Endothelial cell of umbilical vein (primary cell): ENCODE measurements around the gene LIN7B.
A peak's percentile ranks its signal among the peaks of the same experiment; 100 is the strongest.
"Not testable (repeated sequence)": the region's sequence is repeated elsewhere in the genome, so short reads cannot be mapped to it uniquely, and the experiment has no call there.

Experiments
- CTCF ChIP-seq, 2 donors: IDR thresholded peaks; 1 replicate in 1 of 2; 2 replicates in 1 of 2; pipeline ENCODE4 v1.5.1; 2011; ENCODE audit warnings: low read length in 2 of 2, mild to moderate bottlenecking in 2 of 2, moderate library complexity in 2 of 2, control low read depth in 1 of 2, inconsistent platforms in 1 of 2, low read depth in 1 of 2; ENCODE audit not compliant: insufficient read depth in 1 of 2; ENCODE audit errors: extremely low read depth in 1 of 2
- EZH2 ChIP-seq: IDR thresholded peaks from 2 replicates; pipeline ENCODE4 v1.6.1; 2012; ENCODE audit warnings: borderline replicate concordance, low read depth, mild to moderate bottlenecking, moderate library complexity, low read length, inconsistent platforms; ENCODE audit not compliant: severe bottlenecking
- JUN ChIP-seq: IDR thresholded peaks from 2 replicates; pipeline ENCODE4 v1.6.1; 2011; ENCODE audit warnings: borderline replicate concordance, low read depth; ENCODE audit not compliant: insufficient read length, insufficient read depth
- MYC ChIP-seq: IDR thresholded peaks from one replicate; pipeline ENCODE4 v1.6.1; 2011; ENCODE audit warnings: mild to moderate bottlenecking, low read depth, low read length
- POLR2A ChIP-seq: IDR thresholded peaks from 2 replicates; pipeline ENCODE4 v1.6.1; 2012; ENCODE audit warnings: low read depth, mild to moderate bottlenecking, control low read depth, low read length
- POLR2AphosphoS5 ChIP-seq: IDR thresholded peaks from 2 replicates; pipeline ENCODE4 v1.6.1; 2012; ENCODE audit warnings: low read depth, mild to moderate bottlenecking, control low read depth, low read length, moderate library complexity; ENCODE audit not compliant: insufficient read depth

DNA sequence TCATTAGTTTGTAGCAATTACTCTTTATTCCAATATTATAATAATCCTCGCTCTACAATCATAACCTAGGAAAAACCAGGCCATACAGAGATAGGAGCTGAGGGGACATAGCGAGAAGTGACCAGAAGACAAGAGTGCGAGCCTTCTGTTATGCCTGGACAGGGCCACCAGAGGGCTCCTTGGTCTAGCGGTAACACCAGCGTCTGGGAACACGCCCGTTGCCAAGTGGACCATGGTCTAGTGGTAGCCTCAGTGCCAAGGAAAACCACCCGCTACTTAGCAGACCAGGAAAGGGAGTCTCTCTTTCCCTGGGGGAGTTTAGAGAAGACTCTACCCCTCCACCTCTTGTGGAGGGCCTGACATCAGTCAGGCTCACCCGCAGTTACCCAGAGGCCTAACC is 39.3 kb upstream of the LIN7B start:
- peak; percentile 35 to 64 for TF ChIP-seq CTCF (IDR thresholded peaks at IDR 0.05; ENCODE audit: extremely low read depth in 1 of 2, insufficient read depth in 1 of 2, low read depth in 1 of 2, low read length in 2 of 2)
- not testable (repeated sequence) for TF ChIP-seq JUN, EZH2, POLR2AphosphoS5, MYC, POLR2A
